ENCODE results near the gene TEX264.

TEX264 gene

GRCh38 chr3:51711352-51712037 is 40.4 kb downstream of the TEX264 start:
- no peaks in the 10 kb centered on the region for H3K27me3 ChIP-seq (replicated peaks; ENCODE audit: control insufficient read depth, insufficient read depth, low read length)
- H3K36me3 ChIP-seq (ENCODE audit: control insufficient read depth, insufficient read depth, low read length), result no peaks in the 10 kb centered on the region
- no peak for DNase-seq (ENCODE audit: extremely low read depth, insufficient read length)
- no peak overlapping the region for H3K4me3 ChIP-seq (replicated peaks; ENCODE audit: low read depth, low read length)
- TF ChIP-seq CTCF (IDR thresholded peaks at IDR 0.05; ENCODE audit: insufficient read depth, low read length, poor library complexity, severe bottlenecking), result no peak

- Histone ChIP-seq H3K36me3 (ENCODE audit: control insufficient read depth, insufficient read depth, low read length) (no peaks in the 10 kb centered on the region), H3K27me3 (replicated peaks; ENCODE audit: control insufficient read depth, insufficient read depth, low read length) (no peaks in the 10 kb centered on the region), H3K4me3 (replicated peaks; ENCODE audit: low read depth, low read length) (no peak overlapping the region)
- no peak for TF ChIP-seq CTCF (IDR thresholded peaks at IDR 0.05; ENCODE audit: insufficient read depth, low read length, poor library complexity, severe bottlenecking)
- no peak for DNase-seq (ENCODE audit: extremely low read depth, insufficient read length)
These were observed 41.0 kb downstream of the TEX264 start for GRCh38 chr3:51712038-51712420.

- Histone ChIP-seq H3K4me3 (replicated peaks; ENCODE audit: low read depth, low read length) (no peak overlapping the region), H3K27me3 (replicated peaks; ENCODE audit: control insufficient read depth, insufficient read depth, low read length) (no peaks in the 10 kb centered on the region), H3K36me3 (ENCODE audit: control insufficient read depth, insufficient read depth, low read length) (no peaks in the 10 kb centered on the region)
- no peak for TF ChIP-seq CTCF (IDR thresholded peaks at IDR 0.05; ENCODE audit: insufficient read depth, low read length, poor library complexity, severe bottlenecking)
- DNase-seq (ENCODE audit: extremely low read depth, insufficient read length), result no peak
These were observed 41.5 kb downstream of the TEX264 start for GRCh38 chr3:51712511-51712931.

GRCh38 chr3:51712963-51713362 is 41.9 kb downstream of the TEX264 start:
- no peak for TF ChIP-seq CTCF (IDR thresholded peaks at IDR 0.05; ENCODE audit: insufficient read depth, low read length, poor library complexity, severe bottlenecking)
- DNase-seq (ENCODE audit: extremely low read depth, insufficient read length), result no peak
- no peak overlapping the region for H3K4me3 ChIP-seq (replicated peaks; ENCODE audit: low read depth, low read length)
- H3K27me3 ChIP-seq (replicated peaks; ENCODE audit: control insufficient read depth, insufficient read depth, low read length), result no peaks in the 10 kb centered on the region
- no peaks in the 10 kb centered on the region for H3K36me3 ChIP-seq (ENCODE audit: control insufficient read depth, insufficient read depth, low read length)

GRCh38 chr3:51715231-51715976 is 44.4 kb downstream of the TEX264 start:
- DNase-seq (ENCODE audit: extremely low read depth, insufficient read length), result no peak
- H3K27me3 ChIP-seq (replicated peaks; ENCODE audit: control insufficient read depth, insufficient read depth, low read length), result no peaks in the 10 kb centered on the region

More at GRCh38 chr3:51715231-51715976, 44.4 kb downstream of the TEX264 start:
- TF ChIP-seq CTCF (IDR thresholded peaks at IDR 0.05; ENCODE audit: insufficient read depth, low read length, poor library complexity, severe bottlenecking), result no peak
- Histone ChIP-seq H3K36me3 (ENCODE audit: control insufficient read depth, insufficient read depth, low read length) (no peaks in the 10 kb centered on the region), H3K4me3 (replicated peaks; ENCODE audit: low read depth, low read length) (no peak overlapping the region)

All from GM06990 (cell line).